ENCODE results near the gene TNPO2.
A peak's percentile ranks its signal among the peaks of the same experiment; 100 is the strongest.

GRCh38 chr19:12676384-12676792 is 47.3 kb downstream of the TNPO2 start:
- peak; percentile 67 to 87 (median 74) for TF ChIP-seq CTCF (IDR thresholded peaks at IDR 0.05)
- TF ChIP-seq POLR2A (IDR thresholded peaks at IDR 0.05) = no peak

All from body of pancreas (tissue), 4 donors.